GM18511 (cell line): ENCODE data around the gene MYOM3.

Experiments
- ATAC-seq: cut with Tn5 transposase; IDR thresholded peaks from one replicate; pipeline ENCODE4 v1.9.1; 2021; ENCODE audit warnings: mild to moderate bottlenecking, moderate library complexity; ENCODE audit not compliant: unreplicated experiment

Gene MYOM3

GRCh38 chr1:24007079-24007478 lies 104.9 kb downstream of the MYOM3 start:
- no peak for ATAC-seq
